GM19099 (cell line): ENCODE measurements around the gene CDC20.
A peak's percentile ranks its signal among the peaks of the same experiment; 100 is the strongest.

Experiments
- POLR2A ChIP-seq: IDR thresholded peaks from 3 replicates; pipeline ENCODE4 v1.6.1; 2011; ENCODE audit warnings: low read depth; ENCODE audit not compliant: insufficient read length; ENCODE audit errors: extremely low read depth

Gene CDC20

GRCh38 chr1:43346636-43347035, 12.1 kb upstream of the CDC20 start:
- TF ChIP-seq POLR2A = no peak

DNA sequence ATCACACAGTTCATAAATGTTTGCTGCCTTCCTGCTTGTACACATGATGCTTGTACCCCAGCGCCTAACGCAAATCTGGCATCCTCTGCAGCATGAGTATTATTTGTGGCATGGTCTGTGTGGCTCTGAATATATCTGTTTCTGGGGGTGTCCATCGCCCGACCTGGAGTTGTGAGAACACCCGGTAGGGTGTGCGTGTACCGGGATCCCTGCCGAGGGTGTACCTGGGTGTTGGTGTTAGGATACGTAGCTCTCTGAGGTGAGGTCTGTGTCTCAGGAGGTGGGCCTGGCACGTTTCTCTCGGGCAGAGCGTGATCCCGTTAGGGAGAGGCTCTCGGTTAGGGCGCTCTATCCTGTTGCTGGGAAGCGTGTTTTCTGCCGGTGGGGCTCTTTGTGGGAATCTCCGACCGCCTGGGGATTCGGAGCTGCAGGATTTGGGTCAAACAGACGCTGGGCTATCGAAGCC, 10.4 kb upstream of the CDC20 start:
- TF ChIP-seq POLR2A = no peak

DNA sequence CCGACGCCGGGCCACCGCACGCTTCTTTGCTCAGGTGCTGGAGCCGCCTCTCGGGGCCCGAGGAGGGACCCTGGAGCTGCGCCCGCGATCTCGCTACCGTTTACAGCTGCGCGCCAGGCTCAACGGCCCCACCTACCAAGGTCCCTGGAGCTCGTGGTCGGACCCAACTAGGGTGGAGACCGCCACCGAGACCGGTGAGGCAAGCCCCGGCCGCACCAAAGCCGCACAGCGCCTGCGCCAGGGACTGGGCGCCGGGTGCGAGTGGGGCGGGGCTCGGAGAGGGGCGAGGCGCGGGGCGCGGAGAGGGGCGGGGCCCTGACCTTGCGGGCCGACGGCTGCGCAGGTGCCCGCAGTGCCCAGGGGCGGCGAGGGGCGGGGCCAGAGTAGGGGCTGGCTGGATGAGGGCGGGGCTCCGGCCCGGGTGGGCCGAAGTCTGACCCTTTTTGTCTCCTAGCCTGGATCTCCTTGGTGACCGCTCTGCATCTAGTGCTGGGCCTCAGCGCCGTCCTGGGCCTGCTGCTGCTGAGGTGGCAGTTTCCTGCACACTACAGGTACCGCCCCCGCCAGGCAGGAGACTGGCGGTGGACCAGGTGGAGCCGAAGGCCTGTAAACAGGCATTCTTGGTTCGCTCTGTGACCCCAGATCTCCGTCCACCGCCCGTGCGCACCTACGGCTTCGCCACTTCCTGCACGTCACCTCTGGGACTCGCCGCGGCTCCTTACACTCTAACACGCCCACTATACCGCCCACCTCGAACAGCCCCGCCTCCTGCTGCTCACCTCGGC, 9.8 kb upstream of the CDC20 start:
- no peak for TF ChIP-seq POLR2A

GRCh38 chr1:43349594-43350306, 9.0 kb upstream of the CDC20 start:
- no peak for TF ChIP-seq POLR2A

DNA sequence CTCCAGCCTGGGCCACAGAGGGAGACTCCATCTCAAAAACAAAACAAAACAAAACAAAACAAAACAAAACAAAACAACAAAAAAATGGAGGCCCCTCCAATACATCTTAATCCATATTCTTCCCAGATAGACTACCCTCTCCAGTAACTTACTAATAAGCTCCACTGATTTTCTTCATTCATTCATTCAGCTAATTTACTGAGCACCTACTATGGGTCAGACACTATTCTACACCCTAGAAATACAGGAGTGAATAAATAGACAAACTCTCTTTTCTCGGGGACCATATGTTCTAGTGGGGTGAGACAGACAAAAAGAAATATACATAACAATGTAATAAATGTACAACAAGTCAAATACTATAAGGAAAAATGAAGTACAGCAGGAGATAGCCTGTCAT, 7.8 kb upstream of the CDC20 start:
- TF ChIP-seq POLR2A = no peak

DNA sequence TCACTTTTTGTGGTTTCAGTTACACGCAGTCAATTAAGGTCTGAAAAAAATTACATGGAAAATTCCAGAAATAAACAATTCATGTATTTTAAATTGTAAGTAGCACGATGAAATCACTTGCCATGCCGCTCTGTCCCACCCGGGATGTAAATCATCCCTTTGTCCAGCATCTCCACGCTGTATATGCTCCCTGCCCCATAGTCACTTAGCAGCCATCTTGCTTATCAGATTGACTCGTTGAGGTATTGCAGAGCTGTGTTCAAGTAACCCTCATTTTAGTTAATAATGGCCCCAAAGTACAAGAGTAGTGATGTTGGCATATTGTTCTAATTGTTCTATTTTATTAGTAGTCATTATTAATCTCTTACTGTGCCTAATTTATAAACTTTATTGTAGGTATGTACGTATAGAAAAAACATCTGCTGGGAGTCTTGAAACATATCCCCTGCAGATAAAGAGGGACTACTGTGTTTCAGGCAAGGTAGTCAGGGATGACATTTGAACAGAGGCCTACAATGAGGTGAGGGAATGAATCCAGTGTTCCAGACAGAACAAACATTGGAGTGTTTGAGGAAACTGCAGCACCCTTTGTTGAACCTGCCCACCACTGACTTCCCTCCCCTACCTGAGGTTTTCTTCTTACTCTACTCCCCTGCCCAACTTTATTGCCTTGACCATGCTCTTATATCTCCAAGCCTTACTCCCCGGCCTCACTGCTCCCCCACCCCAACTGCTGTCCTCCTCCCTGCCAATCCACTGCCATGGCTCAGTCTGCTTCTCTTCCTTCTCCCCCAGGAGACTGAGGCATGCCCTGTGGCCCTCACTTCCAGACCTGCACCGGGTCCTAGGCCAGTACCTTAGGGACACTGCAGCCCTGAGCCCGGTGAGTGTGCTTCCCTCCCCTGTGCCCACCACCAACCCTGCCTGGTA, 7.1 kb upstream of the CDC20 start:
- no peak for TF ChIP-seq POLR2A

DNA sequence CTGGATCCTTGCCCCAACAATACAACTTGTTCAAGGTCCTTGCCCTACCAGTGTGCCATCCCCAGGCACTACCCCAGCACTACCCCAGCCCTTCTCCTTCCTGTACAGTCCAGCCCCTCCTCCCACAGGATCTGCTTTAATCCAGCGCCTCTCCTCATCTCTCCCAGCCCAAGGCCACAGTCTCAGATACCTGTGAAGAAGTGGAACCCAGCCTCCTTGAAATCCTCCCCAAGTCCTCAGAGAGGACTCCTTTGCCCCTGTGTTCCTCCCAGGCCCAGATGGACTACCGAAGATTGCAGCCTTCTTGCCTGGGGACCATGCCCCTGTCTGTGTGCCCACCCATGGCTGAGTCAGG, 6.5 kb upstream of the CDC20 start:
- TF ChIP-seq POLR2A = no peak

DNA sequence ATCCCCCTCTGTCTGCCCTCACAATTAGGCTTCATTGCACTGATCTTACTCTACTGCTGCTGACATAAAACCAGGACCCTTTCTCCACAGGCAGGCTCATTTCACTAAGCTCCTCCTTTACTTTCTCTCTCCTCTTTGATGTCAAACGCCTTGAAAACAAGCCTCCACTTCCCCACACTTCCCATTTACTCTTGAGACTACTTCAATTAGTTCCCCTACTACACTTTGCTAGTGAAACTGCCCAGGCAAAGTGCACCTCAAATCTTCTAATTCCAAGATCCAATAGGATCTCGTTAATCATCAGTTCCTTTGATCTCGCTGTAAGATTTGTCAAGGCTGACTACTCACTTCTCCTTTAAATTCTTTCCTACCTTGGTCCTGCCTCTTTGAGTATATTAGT, 5.9 kb upstream of the CDC20 start:
- TF ChIP-seq POLR2A = no peak

- TF ChIP-seq POLR2A = no peak
Observed at GRCh38 chr1:43354471-43354870, 4.3 kb upstream of the CDC20 start.

DNA sequence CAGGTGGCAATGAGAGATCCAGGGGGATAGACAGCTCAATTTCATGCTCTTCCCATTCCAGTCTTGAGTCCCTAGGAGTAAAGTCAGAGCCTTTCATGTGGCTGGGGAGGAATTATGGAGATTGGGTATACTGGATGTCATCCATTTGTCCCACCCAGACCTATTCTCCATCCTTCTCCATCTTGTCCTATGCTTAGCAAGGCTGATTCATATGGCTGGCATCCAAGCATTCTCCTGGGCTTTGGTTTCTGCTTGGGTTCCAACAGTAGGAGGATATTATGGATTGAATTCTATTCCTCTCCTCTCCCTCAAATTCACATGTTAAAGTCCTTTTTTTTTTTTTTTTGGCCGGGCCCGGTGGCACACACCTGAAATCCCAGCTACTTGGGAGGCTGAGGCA, 3.8 kb upstream of the CDC20 start:
- TF ChIP-seq POLR2A = no peak

DNA sequence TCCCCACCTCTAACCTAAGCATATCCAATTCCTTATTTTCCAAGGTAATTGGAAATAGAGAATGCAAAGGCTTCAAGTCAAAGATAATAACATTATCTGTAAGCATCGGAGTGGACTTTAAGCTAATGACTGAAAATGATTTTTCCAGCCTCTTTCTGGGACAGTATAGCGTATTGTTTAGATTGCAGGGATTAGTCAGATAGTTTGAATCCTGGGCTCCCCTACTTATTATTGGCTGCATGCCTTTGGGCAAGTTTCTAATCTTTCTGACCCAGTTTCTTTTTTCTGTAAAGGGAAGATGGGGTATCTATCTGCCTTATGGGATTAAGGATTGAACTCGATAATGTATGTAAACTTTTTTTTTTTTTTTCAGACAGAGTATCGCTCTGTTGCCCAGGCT, 1.5 kb upstream of the CDC20 start:
- TF ChIP-seq POLR2A = no peak

DNA sequence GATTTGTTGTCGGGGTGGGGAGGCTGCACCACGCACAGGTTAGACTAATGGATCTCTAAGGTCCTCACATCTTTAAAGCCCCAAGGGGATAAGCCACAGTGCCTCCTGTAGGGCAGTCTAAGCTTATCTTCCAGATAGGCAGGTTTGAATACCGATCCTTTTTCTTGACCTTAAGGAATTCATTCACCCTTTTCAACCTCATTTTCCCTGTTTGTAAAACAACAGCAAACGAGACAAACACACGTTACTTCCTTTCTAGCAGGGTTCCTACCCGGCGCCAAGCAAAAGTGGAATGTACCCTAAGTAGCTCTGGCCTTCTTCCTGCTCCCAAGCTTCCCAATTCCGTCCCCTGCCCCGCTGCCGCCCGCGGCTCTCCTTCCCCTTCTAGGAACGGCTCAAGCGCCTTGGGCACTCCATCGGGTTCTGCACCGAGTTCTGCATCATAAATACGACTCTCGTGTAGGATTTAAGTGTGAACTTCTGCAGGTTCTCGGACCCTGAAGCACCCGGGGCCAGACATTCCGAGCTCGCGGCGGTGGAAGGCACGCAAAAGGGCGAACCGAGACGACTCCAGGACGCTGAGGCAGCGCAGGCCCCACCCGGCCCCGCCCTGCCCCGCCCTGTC, 548 bp upstream of the CDC20 start:
- peak; percentile 63 for TF ChIP-seq POLR2A

- no peak for TF ChIP-seq POLR2A
Observed at GRCh38 chr1:43359696-43360095, 915 bp downstream of the CDC20 start.

DNA sequence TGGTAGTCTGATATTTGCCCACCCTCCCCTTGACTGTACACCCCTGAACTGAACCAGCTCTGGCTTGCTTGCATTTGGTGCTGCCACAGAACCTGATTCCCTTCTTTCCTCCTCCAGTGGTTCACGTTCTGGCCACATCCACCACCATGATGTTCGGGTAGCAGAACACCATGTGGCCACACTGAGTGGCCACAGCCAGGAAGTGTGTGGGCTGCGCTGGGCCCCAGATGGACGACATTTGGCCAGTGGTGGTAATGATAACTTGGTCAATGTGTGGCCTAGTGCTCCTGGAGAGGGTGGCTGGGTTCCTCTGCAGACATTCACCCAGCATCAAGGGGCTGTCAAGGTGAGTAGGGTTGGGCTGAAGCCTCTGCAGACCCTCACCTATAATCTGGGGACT, 1.8 kb downstream of the CDC20 start:
- TF ChIP-seq POLR2A = no peak

GRCh38 chr1:43363283-43363934, 4.6 kb downstream of the CDC20 start:
- peak; percentile 33 for TF ChIP-seq POLR2A

GRCh38 chr1:43363935-43364525, 5.2 kb downstream of the CDC20 start:
- peak; percentile 17 for TF ChIP-seq POLR2A
